CD14-positive monocyte (primary cell): ENCODE measurements around the gene C15orf40. TPM values are rescaled to one million over a fixed set of nuclear protein-coding genes. Genes with fewer than 3 reads are reported as not detected.

Source experiments
- DNase-seq, 3 donors: peaks; one replicate each; pipeline ENCODE4 v3.0.0-alpha.2; 2011 to 2022
- H2AFZ ChIP-seq: 2 replicates; pipeline ENCODE4 v1.6.0; 2012; ENCODE audit warnings: mild to moderate bottlenecking, low read depth, low read length, inconsistent platforms; ENCODE audit not compliant: insufficient read depth, poor library complexity, severe bottlenecking
- H3K27ac ChIP-seq, 2 donors: 1 replicate in 1 of 2; 2 replicates in 1 of 2; pipeline ENCODE4 v1.5.1; 2012 to 2013; ENCODE audit warnings: low read length in 2 of 2, control low read depth in 1 of 2, inconsistent platforms in 1 of 2, low read depth in 1 of 2, mild to moderate bottlenecking in 1 of 2
- H3K27me3 ChIP-seq, 2 donors: one replicate each; pipeline versions ENCODE4 v1.6.0 to v1.6.1; 2011 to 2013; ENCODE audit warnings: low read length in 2 of 2; ENCODE audit not compliant: control insufficient read depth in 2 of 2, insufficient read depth in 2 of 2
- H3K36me3 ChIP-seq, 2 donors: replicated peaks in 1 of 2; 1 replicate in 1 of 2; 2 replicates in 1 of 2; pipeline versions ENCODE4 v1.5.1 to v1.6.1; 2012 to 2013; ENCODE audit warnings: low read length in 2 of 2, control low read depth in 1 of 2, inconsistent platforms in 1 of 2, mild to moderate bottlenecking in 1 of 2; ENCODE audit not compliant: insufficient read depth in 2 of 2, control insufficient read depth in 1 of 2
- H3K4me1 ChIP-seq, 2 donors: 1 replicate in 1 of 2; 2 replicates in 1 of 2; pipeline versions ENCODE4 v1.5.1 to v1.6.1; 2012 to 2013; ENCODE audit warnings: low read length in 2 of 2, control low read depth in 1 of 2, inconsistent platforms in 1 of 2, mild to moderate bottlenecking in 1 of 2, moderate library complexity in 1 of 2; ENCODE audit not compliant: insufficient read depth in 2 of 2, control insufficient read depth in 1 of 2
- H3K4me2 ChIP-seq: replicated peaks from 2 replicates; pipeline ENCODE3; 2012; ENCODE audit warnings: low read length, moderate library complexity, mild to moderate bottlenecking; ENCODE audit not compliant: poor library complexity, severe bottlenecking; ENCODE audit errors: extremely low read depth
- H3K4me3 ChIP-seq, 3 experiments: fragments of 200-600 bp in 1 of 3; sonication (generic) in 1 of 3; replicated peaks in 1 of 3; 1 replicate in 2 of 3; 2 replicates in 1 of 3; pipeline ENCODE4 v1.5.1; 2011 to 2013; ENCODE audit warnings: low read length in 3 of 3, mild to moderate bottlenecking in 3 of 3, control low read depth in 2 of 3, low read depth in 2 of 3, inconsistent platforms in 1 of 3, moderate library complexity in 1 of 3
- H3K79me2 ChIP-seq: 2 replicates; pipeline ENCODE4 v1.6.0; 2012; ENCODE audit warnings: mild to moderate bottlenecking, control low read depth, inconsistent platforms, low read length, moderate library complexity; ENCODE audit not compliant: insufficient read depth
- H3K9ac ChIP-seq: 2 replicates; pipeline ENCODE4 v1.6.0; 2017; ENCODE audit warnings: low read length, mild to moderate bottlenecking; ENCODE audit not compliant: insufficient read depth, poor library complexity, severe bottlenecking
- H3K9me3 ChIP-seq, 2 donors: replicated peaks in 1 of 2; 1 replicate in 1 of 2; 2 replicates in 1 of 2; pipeline versions ENCODE4 v1.5.1 to v1.6.1; 2012 to 2013; ENCODE audit warnings: low read length in 2 of 2, control low read depth in 1 of 2; ENCODE audit not compliant: control insufficient read depth in 1 of 2, insufficient read depth in 1 of 2
- H4K20me1 ChIP-seq: 2 replicates; pipeline ENCODE4 v1.6.0; 2012; ENCODE audit warnings: mild to moderate bottlenecking, low read length, control low read depth, moderate library complexity; ENCODE audit not compliant: insufficient read depth
- H3K27ac Mint-ChIP-seq, 7 donors: one replicate each; pipeline ENCODE4 v1.8.0; 2020; ENCODE audit warnings: mild to moderate bottlenecking in 7 of 7, mixed read lengths in 7 of 7, moderate library complexity in 6 of 7, inconsistent platforms in 2 of 7
- H3K27me3 Mint-ChIP-seq, 3 donors: one replicate each; pipeline ENCODE4 v1.8.0; 2021 to 2022; ENCODE audit warnings: low read depth in 3 of 3, mild to moderate bottlenecking in 3 of 3, mixed read lengths in 3 of 3, moderate library complexity in 3 of 3, inconsistent platforms in 1 of 3
- H3K36me3 Mint-ChIP-seq, 2 donors: one replicate each; pipeline ENCODE4 v1.8.0; 2020; ENCODE audit warnings: mixed read lengths in 2 of 2, inconsistent platforms in 1 of 2, mild to moderate bottlenecking in 1 of 2
- H3K4me1 Mint-ChIP-seq: one replicate; pipeline ENCODE4 v1.8.0; 2020; ENCODE audit warnings: mild to moderate bottlenecking, mixed read lengths
- H3K4me3 Mint-ChIP-seq, 2 donors: one replicate each; pipeline ENCODE4 v1.8.0; 2020; ENCODE audit warnings: mild to moderate bottlenecking in 2 of 2, mixed read lengths in 2 of 2, moderate library complexity in 1 of 2
- H3K9me3 Mint-ChIP-seq, 7 donors: one replicate each; pipeline ENCODE4 v1.8.0; 2020 to 2022; ENCODE audit warnings: mixed read lengths in 7 of 7, mild to moderate bottlenecking in 6 of 7, moderate library complexity in 6 of 7, inconsistent platforms in 2 of 7
- CTCF ChIP-seq: fragments of 200-600 bp; IDR thresholded peaks from one replicate; pipeline ENCODE4 v1.8.0; 2022; ENCODE audit warnings: antibody characterized with exemption, mild to moderate bottlenecking
- WGBS: methylation state at CpG from one replicate; pipeline ENCODE4 v1.1.5; 2013; ENCODE audit warnings: missing lambda C conversion rate; ENCODE audit not compliant: insufficient coverage; 5-methylcytosine and 5-hydroxymethylcytosine counted together
- intact Hi-C, 2 donors: fragments of 100-400 bp; cut with micrococcal nuclease; formaldehyde crosslinking; loops; one replicate each; pipeline versions ENCODE4 v1.15.0 to v1.15.1; 2023
- polyA plus RNA-seq, 3 donors: library from polyadenylated mRNA; depleted of rRNA in 1 of 3; unstranded in 2 of 3; stranded (reverse) in 1 of 3; fragments of 300-500 nt in 2 of 3; fragments of >200 nt in 1 of 3; fragmentation: Illumina TruSeq in 2 of 3; gene quantifications; 1 replicate in 2 of 3; 2 replicates in 1 of 3; pipeline ENCODE4 v1.2.3, GENCODE V29; 2012 to 2021

Gene C15orf40
- polyA plus RNA-seq, 3 donors: 13.0 to 32.1 (median 25.7) TPM

- Mint-ChIP-seq H3K4me1 (no peaks in the 10 kb centered on the region), H3K36me3 (peaks cover 0 to 5% of the 10 kb centered on the region in 2 donors), H3K4me3 (no peak overlapping the region), H3K27me3 (peaks cover 0 to 2% (median 0%) of the 10 kb centered on the region in 3 donors), H3K27ac (no peak overlapping the region), H3K9me3 (no peaks in the 10 kb centered on the region)
- intact Hi-C loops: no loop called here
- Histone ChIP-seq H3K9me3 (no peaks in the 10 kb centered on the region), H3K4me2 (no peak overlapping the region), H2AFZ (no peak overlapping the region), H3K27ac (no peak overlapping the region), H3K36me3 (no peaks in the 10 kb centered on the region), H4K20me1 (no peaks in the 10 kb centered on the region), H3K4me3 (no peak overlapping the region), H3K9ac (no peak overlapping the region), H3K27me3 (no peaks in the 10 kb centered on the region), H3K4me1 (no peaks in the 10 kb centered on the region), H3K79me2 (no peaks in the 10 kb centered on the region)
- TF ChIP-seq CTCF: no peak
- 100% methylated on average over 1 of the region's 1 CpG for WGBS
- DNase-seq: no peak
Measured at GRCh38 chr15:82979726-82980125, 31.7 kb downstream of the C15orf40 start.

DNA sequence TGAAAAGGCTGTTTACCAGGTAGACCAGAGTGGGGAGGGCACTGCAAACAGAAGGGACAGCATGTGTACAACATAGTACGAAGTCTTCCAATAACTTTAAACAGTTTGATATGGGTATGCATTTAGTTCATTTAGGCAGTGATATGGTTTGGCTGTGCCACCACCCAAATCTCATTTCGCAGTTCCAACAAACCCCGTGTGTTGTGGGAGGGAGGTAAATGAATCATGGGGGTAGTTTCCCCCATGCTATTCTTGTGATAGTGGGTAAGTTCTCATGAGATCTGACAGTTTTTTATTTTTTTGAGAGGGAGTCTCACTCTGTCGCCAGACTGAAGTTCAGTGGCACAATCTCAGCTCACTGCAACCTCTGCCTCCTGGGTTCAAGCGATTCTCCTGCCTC, 33.0 kb downstream of the C15orf40 start:
- Histone ChIP-seq H3K27ac (no peak overlapping the region), H3K9ac (no peak overlapping the region), H3K4me2 (no peak overlapping the region), H3K4me1 (no peaks in the 10 kb centered on the region), H3K4me3 (no peak overlapping the region), H3K36me3 (no peaks in the 10 kb centered on the region), H2AFZ (no peak overlapping the region), H3K27me3 (no peaks in the 10 kb centered on the region), H3K79me2 (no peaks in the 10 kb centered on the region), H3K9me3 (no peaks in the 10 kb centered on the region), H4K20me1 (no peaks in the 10 kb centered on the region)
- no peak for TF ChIP-seq CTCF
- 100% methylated on average over 2 of the region's 5 CpGs for WGBS
- Mint-ChIP-seq H3K4me1 (no peaks in the 10 kb centered on the region), H3K9me3 (no peaks in the 10 kb centered on the region), H3K36me3 (peaks cover 4 to 5% of the 10 kb centered on the region in 2 donors), H3K4me3 (no peak overlapping the region), H3K27ac (no peak overlapping the region), H3K27me3 (peaks cover 0 to 2% (median 0%) of the 10 kb centered on the region in 3 donors)
- intact Hi-C loops: no loop called here
- DNase-seq: no peak
